GM12872 (cell line): ENCODE measurements around the gene ANKAR.

Source experiments
- CTCF ChIP-seq: IDR thresholded peaks from 3 replicates; pipeline ENCODE4 v1.5.1; 2011; ENCODE audit warnings: low read depth, mild to moderate bottlenecking, low read length, moderate library complexity; ENCODE audit not compliant: insufficient read depth

The ANKAR gene

DNA sequence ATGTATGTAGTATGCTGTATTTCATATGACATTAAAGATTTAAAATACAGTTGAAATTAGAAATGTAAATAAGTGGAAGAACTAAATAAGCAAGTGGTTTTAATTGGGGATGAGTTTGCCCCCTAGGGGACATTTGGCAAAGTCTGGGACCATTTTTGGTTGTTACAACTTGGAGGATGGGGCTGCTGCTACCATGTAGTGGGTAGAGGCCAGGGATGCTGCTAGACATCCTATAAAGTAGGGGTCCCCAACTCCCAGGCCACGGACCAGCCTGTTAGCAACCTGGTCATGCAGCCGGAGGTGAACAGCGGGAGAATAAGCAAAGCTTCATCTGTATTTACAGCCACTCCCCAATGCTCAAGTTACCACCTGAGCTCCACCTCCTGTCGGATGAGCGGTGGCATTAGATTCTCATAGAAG lies 41.1 kb upstream of the ANKAR start:
- peak; percentile 29; the same call in 2 of the 3 replicates for TF ChIP-seq CTCF

DNA sequence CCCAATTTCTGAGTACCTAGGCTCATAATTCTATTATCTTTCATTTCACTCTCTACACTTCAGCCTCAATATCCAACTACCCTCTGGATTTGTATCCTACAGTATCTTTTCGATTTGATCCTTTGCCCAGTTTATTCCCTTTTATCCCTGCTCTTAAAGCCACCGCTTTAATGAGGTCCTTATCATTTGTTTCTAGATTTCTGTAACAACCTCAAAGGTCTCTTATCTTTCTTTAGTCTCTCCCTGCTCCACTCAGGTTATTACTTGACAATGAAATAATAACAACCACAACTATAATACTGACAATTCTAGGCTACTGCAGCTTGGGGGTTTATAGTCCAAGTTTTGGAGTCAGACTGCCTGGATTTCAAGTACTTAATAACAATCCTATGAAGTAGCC lies 39.1 kb upstream of the ANKAR start:
- TF ChIP-seq CTCF, result no peak

DNA sequence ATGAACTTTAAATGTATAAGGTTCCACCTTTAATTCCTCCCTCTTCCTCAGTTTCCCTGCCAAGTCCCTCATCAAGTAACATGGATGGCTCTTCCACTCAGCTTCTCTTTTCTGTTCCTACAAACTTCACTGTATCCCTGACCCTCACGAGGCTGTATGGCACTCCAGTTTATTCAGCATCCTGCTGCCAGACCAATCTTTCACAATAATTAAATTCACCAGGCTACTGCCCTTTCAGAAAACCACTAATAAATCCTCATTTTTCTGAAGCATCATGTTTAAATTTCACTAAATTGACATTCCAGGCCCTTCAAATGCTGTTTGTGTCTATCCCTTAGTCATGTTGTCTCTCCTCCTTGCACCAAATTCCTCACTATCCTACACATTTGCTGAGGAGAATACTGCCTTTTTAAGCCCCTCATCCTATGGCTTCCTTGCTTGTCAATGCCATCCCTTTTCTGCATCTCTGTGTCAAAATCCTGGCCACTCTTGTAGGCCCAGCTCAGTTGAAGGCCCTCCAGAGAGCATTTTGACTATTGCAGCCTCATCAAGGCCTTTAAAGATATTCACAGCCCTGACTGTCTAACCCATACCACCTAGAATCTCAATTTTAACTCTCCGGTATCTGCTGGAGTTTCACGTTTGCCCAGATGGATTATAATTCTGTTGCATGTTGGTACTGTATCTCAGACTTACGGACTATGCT lies 36.0 kb upstream of the ANKAR start:
- TF ChIP-seq CTCF, result no peak

DNA sequence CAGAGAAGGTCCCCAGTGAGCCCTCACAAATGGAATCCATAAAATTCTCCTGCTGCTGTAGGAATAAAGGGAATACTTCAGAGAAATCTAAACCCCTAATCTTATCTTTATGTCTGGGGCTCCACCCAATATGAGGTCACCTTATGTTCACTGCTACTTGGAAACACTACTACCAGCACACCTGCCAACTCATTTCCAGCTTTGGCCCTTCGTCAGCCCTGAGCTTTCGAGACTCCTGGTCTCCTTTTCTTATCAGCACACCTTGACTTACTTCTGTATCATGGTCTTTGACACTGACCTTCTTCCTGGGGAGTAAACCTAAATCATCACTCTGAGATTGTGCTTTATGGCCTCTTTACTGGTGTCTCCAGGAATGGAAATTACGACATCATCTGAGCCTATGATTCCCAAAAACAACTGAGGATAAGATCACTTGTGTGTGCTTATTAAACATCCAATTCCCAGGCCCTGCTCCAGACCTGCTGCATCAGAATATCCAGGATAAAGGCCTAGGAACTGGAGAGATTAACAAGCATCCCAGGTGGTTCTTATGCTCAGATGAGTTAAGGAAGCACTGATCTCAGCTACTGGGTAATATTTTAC lies 35.4 kb upstream of the ANKAR start:
- no peak for TF ChIP-seq CTCF

GRCh38 chr2:189641002-189641401 lies 33.5 kb upstream of the ANKAR start:
- no peak for TF ChIP-seq CTCF

- no peak for TF ChIP-seq CTCF
These were observed 32.9 kb upstream of the ANKAR start for GRCh38 chr2:189641590-189641989.

DNA sequence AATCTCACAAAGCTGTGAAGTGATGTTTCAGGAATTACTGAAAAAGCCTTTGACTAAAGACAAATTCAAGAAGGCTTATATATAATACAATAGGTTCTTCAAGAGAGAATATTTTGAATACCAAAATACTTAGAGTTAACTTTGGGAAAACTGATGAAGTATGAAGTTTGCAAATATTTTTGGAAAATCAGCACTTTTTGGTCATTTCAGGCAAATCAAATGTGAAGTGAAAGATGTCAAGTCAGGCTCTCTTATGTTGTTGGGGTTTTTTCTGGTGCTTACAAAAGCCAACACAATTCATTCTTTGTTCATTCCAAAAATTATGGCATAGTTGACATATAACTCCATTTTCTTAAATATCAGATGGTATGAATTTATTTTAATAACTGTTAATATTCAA lies 27.9 kb upstream of the ANKAR start:
- TF ChIP-seq CTCF, result no peak
